ENCODE measurements around the gene CBX5.

The CBX5 gene

GRCh38 chr12:54211920-54212319 is 68.0 kb downstream of the CBX5 start:
- DNase-seq, result no peak
- no peak for TF ChIP-seq CTCF (IDR thresholded peaks at IDR 0.05; ENCODE audit: low read depth, low read length)
- no peaks in the 10 kb centered on the region for H3K27me3 ChIP-seq (ENCODE audit: insufficient read depth, low read depth, severe bottlenecking)
- H3K27ac ChIP-seq, result no peak overlapping the region
- no peak overlapping the region for H3K4me3 ChIP-seq (ENCODE audit: low read depth, low read length)
- H3K36me3 ChIP-seq, result no peaks in the 10 kb centered on the region
- H3K9me3 ChIP-seq (ENCODE audit: severe bottlenecking), result no peaks in the 10 kb centered on the region

GRCh38 chr12:54210400-54210790 is 69.5 kb downstream of the CBX5 start:
- DNase-seq, result no peak
- no peak for TF ChIP-seq CTCF (IDR thresholded peaks at IDR 0.05; ENCODE audit: low read depth, low read length)
- Histone ChIP-seq H3K27ac (no peak overlapping the region), H3K9me3 (ENCODE audit: severe bottlenecking) (no peaks in the 10 kb centered on the region), H3K4me3 (ENCODE audit: low read depth, low read length) (no peak overlapping the region), H3K27me3 (ENCODE audit: insufficient read depth, low read depth, severe bottlenecking) (no peaks in the 10 kb centered on the region), H3K36me3 (no peaks in the 10 kb centered on the region)

GRCh38 chr12:54208591-54208990 is 71.3 kb downstream of the CBX5 start:
- Histone ChIP-seq H3K36me3 (no peaks in the 10 kb centered on the region), H3K27me3 (ENCODE audit: insufficient read depth, low read depth, severe bottlenecking) (no peaks in the 10 kb centered on the region), H3K27ac (peak overlapping the region; percentile 36; the same call in 1 of the 2 replicates), H3K4me3 (ENCODE audit: low read depth, low read length) (no peak overlapping the region), H3K9me3 (ENCODE audit: severe bottlenecking) (no peaks in the 10 kb centered on the region)
- DNase-seq, result no peak
- TF ChIP-seq CTCF (IDR thresholded peaks at IDR 0.05; ENCODE audit: low read depth, low read length), result no peak

- DNase-seq, result peak; percentile 92
- Histone ChIP-seq H3K4me3 (ENCODE audit: low read depth, low read length) (no peak overlapping the region; the same call in 1 of the 2 replicates), H3K9me3 (ENCODE audit: severe bottlenecking) (no peaks in the 10 kb centered on the region), H3K27ac (peak overlapping the region; percentile 58), H3K36me3 (no peaks in the 10 kb centered on the region), H3K27me3 (ENCODE audit: insufficient read depth, low read depth, severe bottlenecking) (no peaks in the 10 kb centered on the region)
- TF ChIP-seq CTCF (IDR thresholded peaks at IDR 0.05; ENCODE audit: low read depth, low read length), result peak; percentile 96
Observed at GRCh38 chr12:54207539-54208294, 72.2 kb downstream of the CBX5 start.

- H3K27me3 ChIP-seq (ENCODE audit: insufficient read depth, low read depth, severe bottlenecking), result no peaks in the 10 kb centered on the region
- H3K9me3 ChIP-seq (ENCODE audit: severe bottlenecking), result no peaks in the 10 kb centered on the region
- DNase-seq, result peak; percentile 62
- H3K4me3 ChIP-seq (ENCODE audit: low read depth, low read length), result no peak overlapping the region
- peak overlapping the region; percentile 58 for H3K27ac ChIP-seq
- no peak for TF ChIP-seq CTCF (IDR thresholded peaks at IDR 0.05; ENCODE audit: low read depth, low read length)
- no peaks in the 10 kb centered on the region for H3K36me3 ChIP-seq
Observed at GRCh38 chr12:54206791-54207190, 73.1 kb downstream of the CBX5 start.

GRCh38 chr12:54204316-54204715 is 75.6 kb downstream of the CBX5 start:
- no peaks in the 10 kb centered on the region for H3K27me3 ChIP-seq (ENCODE audit: insufficient read depth, low read depth, severe bottlenecking)
- DNase-seq, result no peak
- H3K9me3 ChIP-seq (ENCODE audit: severe bottlenecking), result no peaks in the 10 kb centered on the region
- H3K27ac ChIP-seq, result no peak overlapping the region
- H3K36me3 ChIP-seq, result no peaks in the 10 kb centered on the region
- H3K4me3 ChIP-seq (ENCODE audit: low read depth, low read length), result no peak overlapping the region
- no peak for TF ChIP-seq CTCF (IDR thresholded peaks at IDR 0.05; ENCODE audit: low read depth, low read length)
